GF-D8 (cell line): ENCODE results near the gene SMPD2.

Source experiments
- DNase-seq: peaks from one replicate; lab custom pipeline; 2025; lab: John Stamatoyannopoulos, UW

SMPD2 gene

GRCh38 chr6:109447087-109447486 lies 6.6 kb downstream of the SMPD2 start:
- DNase-seq: no peak

- DNase-seq: no peak
These were observed 7.5 kb downstream of the SMPD2 start for GRCh38 chr6:109447878-109448555.

- no peak for DNase-seq
These were observed 8.1 kb downstream of the SMPD2 start for GRCh38 chr6:109448615-109449014.

GRCh38 chr6:109449064-109449794 lies 8.7 kb downstream of the SMPD2 start:
- no peak for DNase-seq

- DNase-seq: no peak
These were observed 9.5 kb downstream of the SMPD2 start for GRCh38 chr6:109449795-109450673.

- DNase-seq: no peak
These were observed 10.3 kb downstream of the SMPD2 start for GRCh38 chr6:109450801-109451200.

GRCh38 chr6:109451376-109451775 lies 10.9 kb downstream of the SMPD2 start:
- DNase-seq: no peak

GRCh38 chr6:109452181-109452580 lies 11.7 kb downstream of the SMPD2 start:
- no peak for DNase-seq

GRCh38 chr6:109453156-109453555 lies 12.6 kb downstream of the SMPD2 start:
- DNase-seq: no peak

GRCh38 chr6:109453594-109454495 lies 13.3 kb downstream of the SMPD2 start:
- DNase-seq: no peak

GRCh38 chr6:109454496-109455436 lies 14.2 kb downstream of the SMPD2 start:
- DNase-seq: peak; percentile 22

GRCh38 chr6:109455437-109456110 lies 15.1 kb downstream of the SMPD2 start, which contains the start of gene MICAL1:
MICAL1 (minus strand) TSS chr6:109455772; CDS start chr6:109454196, 1,576 bp downstream.
- no peak for DNase-seq

- DNase-seq: no peak
These were observed 15.6 kb downstream of the SMPD2 start for GRCh38 chr6:109456111-109456583.

GRCh38 chr6:109456710-109457561 lies 16.4 kb downstream of the SMPD2 start:
- no peak for DNase-seq

GRCh38 chr6:109457562-109457996 lies 17.1 kb downstream of the SMPD2 start:
- DNase-seq: no peak

GRCh38 chr6:109458774-109459531 lies 18.4 kb downstream of the SMPD2 start:
- no peak for DNase-seq

- DNase-seq: no peak
These were observed 19.8 kb downstream of the SMPD2 start for GRCh38 chr6:109460161-109460829.
